ENCODE data around the gene HOXC11. TPM values are rescaled to one million over a fixed set of nuclear protein-coding genes. Genes with fewer than 3 reads are reported as not detected.

HOXC11 gene
- total RNA-seq, 5 donors from 2014 or later (not counting 1 experiment from before 2014, with no cell fraction given): not detected

DNA sequence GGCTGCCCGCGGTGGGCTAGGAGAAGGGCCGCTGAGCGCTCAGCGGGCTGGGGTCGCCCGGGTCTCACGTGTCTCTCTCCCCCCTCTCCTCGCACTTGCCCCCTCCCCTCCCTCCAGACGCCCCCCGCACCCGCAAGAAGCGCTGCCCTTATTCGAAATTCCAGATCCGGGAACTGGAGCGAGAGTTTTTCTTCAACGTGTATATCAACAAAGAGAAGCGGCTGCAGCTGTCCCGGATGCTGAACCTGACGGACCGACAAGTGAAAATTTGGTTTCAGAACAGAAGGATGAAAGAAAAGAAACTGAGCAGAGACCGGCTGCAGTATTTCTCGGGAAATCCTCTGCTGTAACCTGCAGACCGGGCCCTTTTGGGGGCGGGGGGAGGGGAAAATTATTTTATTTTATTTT is 2.1 kb downstream of the HOXC11 start:
- peak overlapping the region in 1 of 2 donors; percentile 49 for H3K4me3 ChIP-seq (ENCODE audit: control insufficient read depth in 1 of 2, extremely low read depth in 1 of 2, low read length in 1 of 2)
- ChIA-PET POLR2A (no interaction called here), CTCF (interaction anchor here in 1 of 2 donors (0.6 kb wide), 2 partner anchors 247 to 454 kb away, joined by 3 read pairs; no protein-coding TSS in a partner anchor)
- no peak for DNase-seq
- H3K36me3 ChIP-seq (ENCODE audit: control insufficient read depth in 2 of 2, extremely low read depth in 1 of 2, insufficient read depth in 1 of 2, low read length in 1 of 2): no peaks in the 10 kb centered on the region
- Mint-ChIP-seq H3K27ac (no peak overlapping the region), H3K4me3 (peak overlapping the region; percentile 34 to 74 (median 44)), H3K4me1 (peaks cover 16 to 25% (median 24%) of the 10 kb centered on the region in 3 donors), H3K36me3 (peaks cover 7% of the 10 kb centered on the region), H3K27me3 (peaks cover 81 to 87% of the 10 kb centered on the region in 2 donors), H3K9me3 (no peaks in the 10 kb centered on the region)
- no peaks in the 10 kb centered on the region for H3K9me3 ChIP-seq
- H3K4me1 ChIP-seq (ENCODE audit: control insufficient read depth in 1 of 2, extremely low read depth in 1 of 2, insufficient read depth in 2 of 2, low read length in 2 of 2): peaks cover 5 to 41% of the 10 kb centered on the region in 2 experiments
- no peak for ATAC-seq (replicated peaks in 1 of 4)
- peaks cover 35 to 97% of the 10 kb centered on the region in 2 experiments for H3K27me3 ChIP-seq (replicated peaks in 1 of 2; ENCODE audit: control insufficient read depth in 2 of 2, extremely low read depth in 1 of 2, insufficient read depth in 2 of 2, low read length in 1 of 2)
- H3K27ac ChIP-seq (ENCODE audit: low read length): no peak overlapping the region
- 7% methylated on average over 13 of the region's 25 CpGs for WGBS (ENCODE audit: insufficient coverage)

DNA sequence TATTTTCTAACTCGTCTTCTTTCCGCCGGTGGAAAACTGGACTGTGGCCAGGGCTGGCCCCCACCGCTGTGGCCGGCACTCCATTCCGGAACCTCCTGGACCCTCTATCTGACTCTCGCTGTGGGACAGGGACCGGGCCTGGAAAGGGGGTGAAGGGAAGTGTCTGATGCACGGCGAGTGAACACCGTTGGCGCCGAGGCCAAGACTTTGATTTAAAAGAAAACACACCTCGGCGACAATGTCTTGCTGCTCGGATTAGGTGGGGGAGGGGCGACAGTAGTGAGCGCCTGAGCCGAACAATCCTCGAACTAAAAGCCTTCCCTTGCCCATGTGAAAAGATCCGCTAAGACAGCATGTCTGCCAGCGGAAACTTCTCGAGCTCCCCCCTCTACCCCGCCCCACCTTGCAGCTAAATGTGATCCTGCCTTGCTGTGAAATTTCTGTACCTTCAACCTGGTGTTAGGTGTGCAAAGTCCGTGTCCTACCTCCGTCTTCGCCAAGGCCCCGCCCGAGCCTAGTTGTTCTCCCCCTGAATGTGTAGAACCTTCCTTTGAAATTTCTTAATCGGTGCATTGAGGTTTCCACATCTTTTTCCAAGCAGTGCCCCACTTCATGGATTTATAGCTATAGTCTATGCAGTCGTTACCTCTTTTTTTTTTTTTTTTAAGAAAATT is 2.7 kb downstream of the HOXC11 start:
- ChIA-PET CTCF (interaction anchor here in 1 of 2 donors (0.5 to 0.6 kb wide), 2 partner anchors 9 to 247 kb away, joined by 3 to 8 read pairs; partner anchors contain the start of gene HOXC10), POLR2A (no interaction called here)
- H3K27me3 ChIP-seq (replicated peaks in 1 of 2; ENCODE audit: control insufficient read depth in 2 of 2, extremely low read depth in 1 of 2, insufficient read depth in 2 of 2, low read length in 1 of 2): peaks cover 35 to 97% of the 10 kb centered on the region in 2 experiments
- Mint-ChIP-seq H3K4me3 (peak overlapping the region; percentile 34 to 74 (median 44)), H3K27me3 (peaks cover 81 to 87% of the 10 kb centered on the region in 2 donors), H3K4me1 (peaks cover 16 to 29% (median 27%) of the 10 kb centered on the region in 3 donors), H3K9me3 (no peaks in the 10 kb centered on the region), H3K36me3 (peaks cover 7% of the 10 kb centered on the region), H3K27ac (peak overlapping the region in 1 of 2 donors; percentile 59)
- H3K36me3 ChIP-seq (ENCODE audit: control insufficient read depth in 2 of 2, extremely low read depth in 1 of 2, insufficient read depth in 1 of 2, low read length in 1 of 2): no peaks in the 10 kb centered on the region
- 13% methylated on average over 22 of the region's 31 CpGs for WGBS (ENCODE audit: insufficient coverage)
- H3K4me3 ChIP-seq (ENCODE audit: control insufficient read depth in 1 of 2, extremely low read depth in 1 of 2, low read length in 1 of 2): peak overlapping the region in 1 of 2 donors; percentile 49
- no peaks in the 10 kb centered on the region for H3K9me3 ChIP-seq
- no peak for DNase-seq
- H3K27ac ChIP-seq (ENCODE audit: low read length): no peak overlapping the region
- ATAC-seq (replicated peaks in 1 of 4): no peak
- peaks cover 5 to 43% of the 10 kb centered on the region in 2 experiments for H3K4me1 ChIP-seq (ENCODE audit: control insufficient read depth in 1 of 2, extremely low read depth in 1 of 2, insufficient read depth in 2 of 2, low read length in 2 of 2)

- Mint-ChIP-seq H3K27me3 (peaks cover 81 to 87% of the 10 kb centered on the region in 2 donors), H3K27ac (peak overlapping the region in 1 of 2 donors; percentile 40), H3K36me3 (peaks cover 7% of the 10 kb centered on the region), H3K4me1 (peaks cover 16 to 31% (median 27%) of the 10 kb centered on the region in 3 donors), H3K4me3 (peak overlapping the region in 1 of 3 donors; percentile 74), H3K9me3 (no peaks in the 10 kb centered on the region)
- ATAC-seq (replicated peaks in 1 of 4) (no peak), DNase-seq (no peak)
- Histone ChIP-seq H3K4me1 (ENCODE audit: control insufficient read depth in 1 of 2, extremely low read depth in 1 of 2, insufficient read depth in 2 of 2, low read length in 2 of 2) (peaks cover 5 to 46% of the 10 kb centered on the region in 2 experiments), H3K9me3 (no peaks in the 10 kb centered on the region), H3K4me3 (ENCODE audit: control insufficient read depth in 1 of 2, extremely low read depth in 1 of 2, low read length in 1 of 2) (no peak overlapping the region), H3K27ac (ENCODE audit: low read length) (no peak overlapping the region), H3K27me3 (replicated peaks in 1 of 2; ENCODE audit: control insufficient read depth in 2 of 2, extremely low read depth in 1 of 2, insufficient read depth in 2 of 2, low read length in 1 of 2) (peaks cover 29 to 97% of the 10 kb centered on the region in 2 experiments), H3K36me3 (ENCODE audit: control insufficient read depth in 2 of 2, extremely low read depth in 1 of 2, insufficient read depth in 1 of 2, low read length in 1 of 2) (no peaks in the 10 kb centered on the region)
- 20% methylated on average over 7 of the region's 21 CpGs for WGBS (ENCODE audit: insufficient coverage)
- ChIA-PET POLR2A (no interaction called here), CTCF (interaction anchor here (0.5 to 0.7 kb wide), 3 partner anchors 9 to 496 kb away, joined by 3 to 8 read pairs (median 3); partner anchors contain the start of gene HOXC10 (in 1 of the 2))
Observed at GRCh38 chr12:53976172-53976822, 3.4 kb downstream of the HOXC11 start.

DNA sequence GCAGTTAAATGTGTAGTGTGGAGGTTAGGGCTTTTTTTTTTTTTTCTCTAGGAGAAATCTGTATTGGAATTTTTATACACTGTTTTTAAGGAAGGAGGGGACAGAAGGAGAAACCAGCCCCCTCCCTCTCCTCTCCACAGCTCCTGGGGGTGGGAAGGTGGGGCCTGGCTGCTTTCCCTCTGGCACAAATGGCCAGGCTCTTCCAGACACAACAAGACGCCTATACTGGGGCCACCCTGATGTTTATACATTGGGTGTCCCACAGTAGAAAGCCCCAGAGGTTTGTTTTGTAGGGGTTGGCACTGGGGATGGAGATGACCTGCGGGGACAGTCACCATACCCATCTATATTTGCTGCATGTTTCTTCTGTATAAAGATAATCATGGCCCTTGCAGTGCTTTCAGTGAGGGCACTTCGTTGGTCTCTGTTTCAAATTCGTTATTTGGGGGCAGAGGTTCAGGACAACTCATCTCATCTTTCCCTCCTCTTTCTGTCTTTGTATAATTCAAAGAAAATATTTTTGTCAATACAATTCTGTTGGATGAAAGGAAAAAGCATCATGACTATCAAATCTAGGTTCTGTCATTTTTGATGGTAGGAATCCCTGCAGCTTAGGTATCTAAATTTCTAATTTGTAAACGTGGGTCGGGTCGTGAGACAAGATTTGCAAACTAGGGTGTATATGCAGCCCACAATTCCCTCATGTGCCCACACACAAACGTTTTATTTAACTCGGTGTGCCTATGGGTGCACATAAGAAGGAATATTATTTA is 4.1 kb downstream of the HOXC11 start:
- H3K4me3 ChIP-seq (ENCODE audit: control insufficient read depth in 1 of 2, extremely low read depth in 1 of 2, low read length in 1 of 2): no peak overlapping the region
- no peak overlapping the region for H3K4me3 Mint-ChIP-seq
- 20% methylated on average over 1 of the region's 9 CpGs for WGBS (ENCODE audit: insufficient coverage)
- ATAC-seq (replicated peaks in 1 of 4) (no peak), DNase-seq (no peak)
- no peak overlapping the region for H3K27ac ChIP-seq (ENCODE audit: low read length)
- H3K36me3 Mint-ChIP-seq: peaks cover 7% of the 10 kb centered on the region
- ChIA-PET CTCF (interaction anchor here (0.5 to 0.7 kb wide), 2 partner anchors 20 to 495 kb away, joined by 3 read pairs; no protein-coding TSS in a partner anchor), POLR2A (no interaction called here)
- no peaks in the 10 kb centered on the region for H3K9me3 ChIP-seq
- peaks cover 16 to 31% (median 27%) of the 10 kb centered on the region in 3 donors for H3K4me1 Mint-ChIP-seq
- H3K27me3 ChIP-seq (replicated peaks in 1 of 2; ENCODE audit: control insufficient read depth in 2 of 2, extremely low read depth in 1 of 2, insufficient read depth in 2 of 2, low read length in 1 of 2): peaks cover 24 to 97% of the 10 kb centered on the region in 2 experiments
- H3K9me3 Mint-ChIP-seq: no peaks in the 10 kb centered on the region
- peak overlapping the region in 1 of 2 donors; percentile 36 for H3K27ac Mint-ChIP-seq
- peaks cover 78 to 87% of the 10 kb centered on the region in 2 donors for H3K27me3 Mint-ChIP-seq
- H3K4me1 ChIP-seq (ENCODE audit: control insufficient read depth in 1 of 2, extremely low read depth in 1 of 2, insufficient read depth in 2 of 2, low read length in 2 of 2): peaks cover 5 to 47% of the 10 kb centered on the region in 2 experiments
- no peaks in the 10 kb centered on the region for H3K36me3 ChIP-seq (ENCODE audit: control insufficient read depth in 2 of 2, extremely low read depth in 1 of 2, insufficient read depth in 1 of 2, low read length in 1 of 2)

- peaks cover 78 to 86% of the 10 kb centered on the region in 2 donors for H3K27me3 Mint-ChIP-seq
- no peaks in the 10 kb centered on the region for H3K9me3 Mint-ChIP-seq
- H3K4me1 Mint-ChIP-seq: peaks cover 15 to 31% (median 26%) of the 10 kb centered on the region in 3 donors
- no peak overlapping the region for H3K4me3 ChIP-seq (ENCODE audit: control insufficient read depth in 1 of 2, extremely low read depth in 1 of 2, low read length in 1 of 2)
- no peaks in the 10 kb centered on the region for H3K36me3 ChIP-seq (ENCODE audit: control insufficient read depth in 2 of 2, extremely low read depth in 1 of 2, insufficient read depth in 1 of 2, low read length in 1 of 2)
- ChIA-PET POLR2A (no interaction called here), CTCF (no interaction called here)
- peaks cover 17 to 97% of the 10 kb centered on the region in 2 experiments for H3K27me3 ChIP-seq (replicated peaks in 1 of 2; ENCODE audit: control insufficient read depth in 2 of 2, extremely low read depth in 1 of 2, insufficient read depth in 2 of 2, low read length in 1 of 2)
- peaks cover 5 to 48% of the 10 kb centered on the region in 2 experiments for H3K4me1 ChIP-seq (ENCODE audit: control insufficient read depth in 1 of 2, extremely low read depth in 1 of 2, insufficient read depth in 2 of 2, low read length in 2 of 2)
- no peak overlapping the region for H3K27ac ChIP-seq (ENCODE audit: low read length)
- peaks cover 6% of the 10 kb centered on the region for H3K36me3 Mint-ChIP-seq
- H3K9me3 ChIP-seq: no peaks in the 10 kb centered on the region
- 0% methylated on average over 2 of the region's 11 CpGs for WGBS (ENCODE audit: insufficient coverage)
- ATAC-seq (replicated peaks in 1 of 4) (no peak), DNase-seq (no peak)
- no peak overlapping the region for H3K4me3 Mint-ChIP-seq
- no peak overlapping the region for H3K27ac Mint-ChIP-seq
Observed at GRCh38 chr12:53977596-53978445, 4.9 kb downstream of the HOXC11 start.

Data from T-cell (primary cell).